NCI-H460 (cell line): ENCODE results near the gene FCRL4. TPM values are rescaled to one million over a fixed set of nuclear protein-coding genes. Genes with fewer than 3 reads are reported as not detected.
"Not testable (repeated sequence)": the region's sequence is repeated elsewhere in the genome, so short reads cannot be mapped to it uniquely, and the experiment has no call there.

Experiments used
- DNase-seq: peaks from one replicate; pipeline ENCODE4 v3.0.0-alpha.2; 2016; ENCODE audit warnings: low read depth; ENCODE audit errors: extremely low read depth
- total RNA-seq: library from RNA; depleted of rRNA; stranded (reverse); fragments of >200 nt; shearing (Covaris generic); gene quantifications from 2 replicates; pipeline ENCODE4 v1.2.3, GENCODE V29; 2014; rRNA removed

The FCRL4 gene
- total RNA-seq, 1 experiment from 2014 or later, result not detected

GRCh38 chr1:157558119-157558518, 39.8 kb downstream of the FCRL4 start:
- no peak for DNase-seq

GRCh38 chr1:157551694-157552693, 45.9 kb downstream of the FCRL4 start, which contains the start of gene FCRL5:
Gene FCRL5 (minus strand): TSS chr1:157552515. CDS start chr1:157552362, 153 bp downstream.
- DNase-seq, result no peak

GRCh38 chr1:157548081-157548480, 49.8 kb downstream of the FCRL4 start:
- DNase-seq, result not testable (repeated sequence)

- DNase-seq, result no peak
These were observed 55.2 kb downstream of the FCRL4 start for GRCh38 chr1:157542676-157543075.

GRCh38 chr1:157540852-157541251, 57.0 kb downstream of the FCRL4 start:
- no peak for DNase-seq

- no peak for DNase-seq
These were observed 57.6 kb downstream of the FCRL4 start for GRCh38 chr1:157540160-157540748.

GRCh38 chr1:157539568-157539967, 58.3 kb downstream of the FCRL4 start:
- no peak for DNase-seq

- DNase-seq, result no peak
These were observed 65.3 kb downstream of the FCRL4 start for GRCh38 chr1:157532569-157532968.

GRCh38 chr1:157523774-157524493, 74.0 kb downstream of the FCRL4 start:
- DNase-seq, result no peak

Other genes with a start within 250 kb of the FCRL4 start
- not detected in 2 replicates for gene FCRL5, start 45.6 kb downstream of the FCRL4 start, total RNA-seq
- not detected in 2 replicates for gene FCRL3, start 102.7 kb upstream of the FCRL4 start, total RNA-seq
- gene FCRL2, start 179.0 kb upstream of the FCRL4 start, total RNA-seq, result not detected in 2 replicates
- not detected in 2 replicates for gene FCRL1, start 222.0 kb upstream of the FCRL4 start, total RNA-seq
- gene CD5L, start 243.7 kb upstream of the FCRL4 start, total RNA-seq, result not detected in 2 replicates